Measurements from ENCODE around the gene SPOCK2.

DNA sequence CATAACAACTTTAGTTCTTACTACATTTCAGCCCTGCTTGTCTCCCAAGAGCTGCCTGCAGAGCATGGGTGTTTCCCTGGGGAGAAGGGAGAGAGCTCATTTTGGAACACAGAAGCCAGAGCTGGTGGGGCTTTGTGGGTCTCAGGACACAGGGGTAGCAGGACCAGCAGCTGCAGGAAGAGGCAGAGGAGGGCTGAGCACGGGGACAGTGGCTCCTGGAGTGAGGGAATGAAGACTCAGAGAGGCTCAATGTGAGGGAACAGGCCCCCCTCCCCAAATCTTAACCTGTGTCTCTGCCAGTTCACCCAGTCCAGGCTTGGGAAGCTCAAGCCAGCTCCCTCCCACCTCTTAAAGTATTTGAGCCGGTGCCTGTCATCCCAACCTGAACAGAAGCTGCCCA lies 74.2 kb downstream of the SPOCK2 start:
- TF ChIP-seq POLR2AphosphoS5 (IDR thresholded peaks at IDR 0.05; ENCODE audit: low read depth, low read length) (no peak), TAF1 (IDR thresholded peaks at IDR 0.05; ENCODE audit: borderline replicate concordance, insufficient read depth, low read length) (no peak), FOXP2 (optimal IDR thresholded peaks at IDR 0.05; ENCODE audit: borderline replicate concordance, extremely low read depth, extremely low read length, insufficient read depth) (no peak)
- TF ChIP-seq, protein P1, sequence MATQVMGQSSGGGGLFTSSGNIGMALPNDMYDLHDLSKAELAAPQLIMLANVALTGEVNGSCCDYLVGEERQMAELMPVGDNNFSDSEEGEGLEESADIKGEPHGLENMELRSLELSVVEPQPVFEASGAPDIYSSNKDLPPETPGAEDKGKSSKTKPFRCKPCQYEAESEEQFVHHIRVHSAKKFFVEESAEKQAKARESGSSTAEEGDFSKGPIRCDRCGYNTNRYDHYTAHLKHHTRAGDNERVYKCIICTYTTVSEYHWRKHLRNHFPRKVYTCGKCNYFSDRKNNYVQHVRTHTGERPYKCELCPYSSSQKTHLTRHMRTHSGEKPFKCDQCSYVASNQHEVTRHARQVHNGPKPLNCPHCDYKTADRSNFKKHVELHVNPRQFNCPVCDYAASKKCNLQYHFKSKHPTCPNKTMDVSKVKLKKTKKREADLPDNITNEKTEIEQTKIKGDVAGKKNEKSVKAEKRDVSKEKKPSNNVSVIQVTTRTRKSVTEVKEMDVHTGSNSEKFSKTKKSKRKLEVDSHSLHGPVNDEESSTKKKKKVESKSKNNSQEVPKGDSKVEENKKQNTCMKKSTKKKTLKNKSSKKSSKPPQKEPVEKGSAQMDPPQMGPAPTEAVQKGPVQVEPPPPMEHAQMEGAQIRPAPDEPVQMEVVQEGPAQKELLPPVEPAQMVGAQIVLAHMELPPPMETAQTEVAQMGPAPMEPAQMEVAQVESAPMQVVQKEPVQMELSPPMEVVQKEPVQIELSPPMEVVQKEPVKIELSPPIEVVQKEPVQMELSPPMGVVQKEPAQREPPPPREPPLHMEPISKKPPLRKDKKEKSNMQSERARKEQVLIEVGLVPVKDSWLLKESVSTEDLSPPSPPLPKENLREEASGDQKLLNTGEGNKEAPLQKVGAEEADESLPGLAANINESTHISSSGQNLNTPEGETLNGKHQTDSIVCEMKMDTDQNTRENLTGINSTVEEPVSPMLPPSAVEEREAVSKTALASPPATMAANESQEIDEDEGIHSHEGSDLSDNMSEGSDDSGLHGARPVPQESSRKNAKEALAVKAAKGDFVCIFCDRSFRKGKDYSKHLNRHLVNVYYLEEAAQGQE (IDR thresholded peaks at IDR 0.05; ENCODE audit: insufficient read depth in 1 of 2, low read depth in 2 of 2, low read length in 2 of 2) = no peak

Data from PFSK-1 (cell line).